Measurements from ENCODE around the gene ENDOG.
"Not testable (repeated sequence)": the region's sequence is repeated elsewhere in the genome, so short reads cannot be mapped to it uniquely, and the experiment has no call there.

ENDOG gene

DNA sequence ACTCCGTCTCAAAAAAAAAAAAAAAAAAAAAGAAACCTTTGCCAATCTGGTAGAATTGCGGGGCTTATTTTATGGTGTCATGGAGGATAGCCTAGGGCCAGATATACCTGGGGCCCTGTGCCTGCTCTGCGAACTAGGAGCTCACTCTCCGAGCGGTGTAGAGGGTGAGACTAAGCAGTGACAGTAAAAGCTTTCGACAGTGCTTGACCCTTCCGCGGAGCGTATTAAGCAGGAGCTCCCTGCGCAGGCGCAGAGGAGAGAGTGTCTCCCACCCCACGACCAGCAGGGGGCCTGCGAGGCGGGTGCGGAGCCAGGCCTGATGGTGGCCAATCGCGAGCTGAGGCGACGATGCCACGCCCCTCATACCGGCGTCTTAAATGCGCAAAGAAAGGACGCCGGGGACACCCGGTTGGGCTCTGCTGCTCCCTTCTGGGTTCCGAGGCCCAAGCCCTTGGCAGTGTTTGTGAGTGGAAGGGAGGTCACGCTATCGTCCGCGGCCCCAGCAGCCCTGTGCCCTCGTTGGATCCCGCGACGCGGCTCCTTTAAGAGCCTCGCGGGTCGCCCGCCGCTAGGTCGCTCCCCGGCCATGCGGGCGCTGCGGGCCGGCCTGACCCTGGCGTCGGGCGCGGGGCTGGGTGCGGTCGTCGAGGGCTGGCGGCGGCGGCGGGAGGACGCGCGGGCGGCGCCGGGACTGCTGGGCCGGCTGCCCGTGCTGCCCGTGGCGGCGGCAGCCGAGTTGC lies at the start of gene ENDOG:
Gene ENDOG (plus strand): TSS at position 402 of the 740 bp plus-strand sequence. CDS start 185 bp downstream, at position 587.
- in situ Hi-C loops (cut with MboI; ENCODE audit: low sequenced_read_pairs): no loop called here

DNA sequence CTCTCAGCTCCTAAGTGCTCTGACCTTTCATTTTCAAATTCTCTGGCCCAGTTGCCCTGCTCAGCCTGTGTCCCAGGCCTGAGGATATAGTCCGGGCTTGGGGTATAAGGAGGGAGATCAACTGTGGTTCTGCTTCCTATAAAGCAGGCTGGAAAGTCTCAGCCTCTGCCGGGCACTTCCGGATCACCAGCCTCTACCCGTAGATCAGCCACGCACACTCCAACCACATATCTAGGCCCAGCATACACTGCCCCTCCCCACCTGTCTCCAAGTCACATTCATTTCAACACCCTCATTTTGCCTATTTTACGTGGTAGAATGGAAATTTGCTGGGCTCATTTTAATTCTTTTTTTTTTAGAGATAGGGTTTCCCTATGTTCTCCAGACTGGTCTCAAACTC lies 49.7 kb upstream of the ENDOG start:
- in situ Hi-C loops (cut with MboI; ENCODE audit: low sequenced_read_pairs): no loop called here

DNA sequence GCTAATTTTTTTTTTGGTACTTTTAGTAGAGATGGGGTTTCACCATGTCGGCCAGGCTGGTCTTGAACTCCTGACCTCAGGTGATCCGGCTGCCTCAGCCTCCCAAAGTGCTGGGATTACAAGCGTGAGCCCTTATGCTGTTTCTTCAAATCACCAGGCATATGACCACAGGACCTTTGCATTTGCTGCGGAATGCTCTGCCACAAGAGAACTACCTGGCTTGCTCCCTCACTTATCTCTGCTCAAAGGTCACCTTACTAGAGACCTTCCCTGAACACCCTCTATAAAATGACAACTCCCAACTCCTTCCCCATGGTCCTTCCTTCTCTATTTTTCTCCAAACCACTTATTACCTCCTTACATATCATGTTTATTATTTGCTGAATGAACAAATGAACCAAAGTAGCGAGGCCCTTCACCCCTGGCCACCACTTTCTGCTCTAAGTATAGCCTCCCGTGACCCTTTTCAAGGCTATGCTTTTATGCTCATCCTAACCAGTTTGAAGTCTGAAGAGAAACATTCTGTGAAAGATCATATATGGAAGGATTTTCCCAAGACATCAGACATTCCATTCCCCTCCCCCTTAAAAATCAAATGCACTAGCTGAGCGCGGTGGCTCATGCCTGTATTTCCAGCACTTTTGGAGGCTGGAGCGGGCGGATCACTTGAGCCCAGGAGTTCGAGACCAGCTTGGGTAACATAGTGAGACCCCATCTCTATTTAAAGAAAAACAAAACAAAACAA lies 47.8 kb upstream of the ENDOG start:
- in situ Hi-C loops (cut with MboI; ENCODE audit: low sequenced_read_pairs): no loop called here

DNA sequence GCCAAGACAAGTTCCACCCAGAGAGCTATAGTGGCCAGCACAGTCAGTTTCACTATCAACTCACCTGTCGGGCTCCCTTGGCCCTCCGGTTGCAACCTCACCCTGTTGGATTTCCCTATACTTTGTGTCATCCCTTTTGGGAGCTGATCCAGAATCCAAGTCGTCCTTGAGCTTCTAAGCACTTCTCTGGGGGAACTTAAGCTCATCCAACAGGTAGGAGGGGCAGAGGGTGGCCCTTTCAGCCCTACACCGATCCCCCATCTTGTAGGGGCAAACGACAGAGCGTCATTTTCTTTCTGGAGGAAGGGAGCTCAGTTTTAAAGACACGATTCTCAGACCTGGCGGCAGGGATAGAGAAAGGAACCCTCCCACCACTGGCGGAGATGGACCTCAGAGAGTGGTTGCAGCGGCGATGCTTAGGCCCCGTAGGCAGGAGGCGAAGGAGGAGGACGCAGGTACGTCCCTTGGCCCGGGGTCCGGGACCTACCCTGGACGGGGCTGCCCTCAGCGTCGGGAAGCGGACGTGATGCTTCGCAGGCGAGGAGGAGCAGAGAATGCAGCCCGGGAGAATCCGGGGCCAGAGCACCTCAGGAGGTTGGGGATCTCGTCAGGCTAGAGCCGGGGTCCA lies 47.1 kb upstream of the ENDOG start:
- in situ Hi-C loops (cut with MboI; ENCODE audit: low sequenced_read_pairs): no loop called here

DNA sequence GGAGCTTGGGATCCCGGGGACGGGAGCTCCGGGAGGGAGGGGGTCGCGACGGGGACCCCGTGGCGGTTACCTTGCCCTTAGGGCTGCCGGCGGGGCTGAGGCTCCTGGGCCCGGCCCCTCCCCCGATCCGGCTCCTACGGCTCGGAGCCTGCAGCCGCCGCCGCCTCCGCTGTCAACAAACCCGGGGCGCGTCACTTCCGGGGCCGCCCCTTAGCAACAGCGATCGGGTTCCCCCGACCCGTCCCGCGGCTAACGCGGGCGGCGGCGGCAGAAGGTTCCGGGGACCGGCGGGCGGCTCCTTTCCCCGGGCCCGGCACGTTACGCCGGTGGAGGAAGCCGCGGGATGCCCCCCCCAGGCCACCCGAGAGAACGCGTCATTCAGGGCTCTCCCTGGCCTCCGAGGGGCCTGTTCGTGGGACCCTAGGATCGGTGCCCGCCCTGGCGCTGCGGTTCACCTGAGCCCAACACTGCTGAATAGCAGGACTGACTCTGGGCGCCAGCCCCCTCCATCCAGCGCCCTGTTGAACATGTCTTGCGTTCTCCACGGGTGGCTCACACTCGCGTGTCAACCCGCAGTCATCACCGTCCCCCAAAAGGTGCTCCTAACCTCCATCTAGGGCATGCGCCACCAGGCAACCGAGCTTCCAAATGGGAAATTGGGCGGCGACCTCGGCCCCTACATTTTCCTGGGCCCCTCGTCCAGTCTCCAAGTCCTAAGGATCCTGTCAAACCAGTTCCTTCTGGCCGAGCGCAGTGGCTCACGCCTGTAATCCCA lies 46.4 kb upstream of the ENDOG start, which contains the start of gene ZER1:
Gene ZER1 (minus strand): TSS at position 183 of the 775 bp plus-strand sequence. CDS start 16,362 bp downstream, outside the sequence.
- in situ Hi-C loops (cut with MboI; ENCODE audit: low sequenced_read_pairs): no loop called here

DNA sequence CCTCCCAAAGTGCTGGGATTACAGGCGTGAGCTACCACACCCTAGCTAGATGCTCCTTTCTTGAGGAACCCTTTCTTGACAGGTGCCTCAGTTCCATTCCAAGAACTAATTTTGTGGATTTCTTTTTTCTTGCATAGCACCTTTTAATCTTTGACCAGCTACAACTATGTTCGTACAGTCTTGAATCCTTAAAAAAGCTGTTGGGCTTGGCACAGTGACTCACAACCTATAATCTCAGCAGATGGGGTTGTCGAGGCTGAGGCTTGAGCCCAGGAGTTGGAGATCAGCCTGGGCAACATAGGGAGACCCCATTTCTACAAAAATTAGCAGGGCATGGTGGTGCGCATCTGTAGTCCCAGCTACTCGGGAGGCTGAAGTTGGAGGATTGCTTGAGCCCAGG lies 45.3 kb upstream of the ENDOG start:
- in situ Hi-C loops (cut with MboI; ENCODE audit: low sequenced_read_pairs): no loop called here

DNA sequence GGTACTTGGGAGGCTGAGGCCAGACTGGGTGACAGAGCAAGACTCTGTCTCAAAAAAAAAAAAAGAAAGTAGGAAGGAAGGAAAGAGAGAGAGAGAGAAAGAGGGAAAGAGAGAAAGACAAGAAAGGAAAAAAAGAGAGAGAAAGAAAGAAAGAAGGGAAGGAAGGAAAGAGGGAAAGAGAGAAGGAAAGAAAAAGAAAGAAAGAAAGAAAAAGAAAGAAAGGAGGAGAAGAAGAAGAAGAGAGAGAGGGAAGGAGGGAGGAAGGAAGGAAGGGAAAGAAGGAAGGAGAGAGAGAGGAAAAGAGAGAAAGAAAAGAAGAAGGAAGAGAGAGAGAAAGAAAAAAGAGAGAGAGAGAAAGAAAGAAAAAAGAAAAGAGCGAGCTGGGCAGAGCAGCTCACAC lies 43.5 kb upstream of the ENDOG start:
- in situ Hi-C loops (cut with MboI; ENCODE audit: low sequenced_read_pairs): no loop called here

DNA sequence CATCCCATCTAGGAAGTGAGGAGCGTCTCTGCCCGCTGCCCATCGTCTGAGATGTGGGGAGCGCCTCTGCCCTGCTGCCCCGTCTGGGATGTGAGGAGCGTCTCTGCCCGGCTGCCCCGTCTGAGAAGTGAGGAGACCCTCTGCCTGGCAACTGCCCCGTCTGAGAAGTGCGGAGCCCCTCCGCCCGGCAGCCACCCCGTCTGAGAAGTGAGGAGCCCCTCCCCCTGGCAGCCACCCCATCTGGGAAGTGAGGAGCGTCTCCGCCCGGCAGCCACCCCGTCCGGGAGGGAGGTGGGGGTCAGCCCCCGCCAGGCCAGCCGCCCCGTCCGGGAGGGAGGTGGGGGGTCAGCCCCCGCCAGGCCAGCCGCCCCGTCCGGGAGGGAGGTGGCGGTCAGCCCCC lies 38.2 kb upstream of the ENDOG start:
- in situ Hi-C loops (cut with MboI; ENCODE audit: low sequenced_read_pairs): not testable (repeated sequence)

DNA sequence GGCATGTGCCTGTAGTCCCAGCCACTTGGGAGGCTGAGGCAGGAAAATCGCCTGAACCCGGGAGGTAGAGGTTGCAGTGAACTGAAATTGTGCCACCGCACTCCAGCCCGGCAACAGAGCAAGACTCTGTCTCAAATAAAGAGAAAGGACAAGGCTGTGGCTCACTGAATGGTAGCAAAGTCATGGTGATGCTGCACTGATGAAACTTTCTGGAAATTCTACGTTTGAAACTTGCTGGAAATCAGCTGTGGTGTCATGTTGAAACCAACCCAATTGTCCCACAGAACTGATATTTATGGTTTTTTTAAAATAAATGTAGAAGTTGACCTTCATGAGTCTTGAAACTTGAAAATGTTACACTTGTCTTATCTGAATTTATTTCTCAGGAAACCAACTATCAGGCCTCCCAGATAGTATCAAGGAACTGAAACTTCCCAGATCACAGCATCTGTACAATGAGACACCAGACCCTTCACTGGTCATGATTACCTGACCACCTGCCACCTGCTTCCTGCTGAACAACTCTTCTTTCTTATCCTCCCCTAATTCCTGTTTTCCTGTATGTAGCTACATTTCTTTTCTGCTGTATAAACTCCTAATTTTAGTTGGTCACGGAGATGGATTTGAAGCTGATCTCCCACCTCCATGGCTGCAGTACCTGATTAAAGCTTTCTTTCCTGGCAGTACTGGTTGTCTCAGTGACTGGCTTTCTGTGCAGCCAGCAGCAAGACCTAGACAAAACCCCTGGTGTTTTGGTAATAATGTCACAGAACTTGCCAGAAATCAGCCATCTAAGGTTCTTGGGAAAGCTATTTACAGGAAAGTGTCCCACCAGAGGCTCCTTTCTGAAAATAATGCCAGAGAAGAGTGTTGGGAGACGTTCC lies 36.9 kb upstream of the ENDOG start:
- in situ Hi-C loops (cut with MboI; ENCODE audit: low sequenced_read_pairs): no loop called here

DNA sequence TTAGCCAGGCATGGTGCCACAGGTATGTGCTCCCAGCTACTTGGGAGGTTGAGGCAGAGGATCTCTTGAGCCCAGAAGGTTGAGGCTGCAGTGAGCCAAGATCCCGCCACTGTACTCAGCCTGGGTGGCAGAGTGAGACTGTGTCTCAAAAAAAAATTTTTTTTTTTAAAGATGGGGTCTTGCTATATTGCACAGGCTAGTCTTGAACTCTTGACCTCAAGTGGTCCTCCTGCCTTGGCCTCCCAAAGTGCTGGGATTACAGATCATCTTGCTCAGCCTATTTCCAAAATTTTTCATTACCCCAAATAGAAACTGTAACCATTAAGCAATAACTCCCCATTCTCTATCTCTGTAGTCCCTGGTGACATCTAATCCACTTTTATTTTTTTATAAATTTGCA lies 35.6 kb upstream of the ENDOG start:
- in situ Hi-C loops (cut with MboI; ENCODE audit: low sequenced_read_pairs): no loop called here

DNA sequence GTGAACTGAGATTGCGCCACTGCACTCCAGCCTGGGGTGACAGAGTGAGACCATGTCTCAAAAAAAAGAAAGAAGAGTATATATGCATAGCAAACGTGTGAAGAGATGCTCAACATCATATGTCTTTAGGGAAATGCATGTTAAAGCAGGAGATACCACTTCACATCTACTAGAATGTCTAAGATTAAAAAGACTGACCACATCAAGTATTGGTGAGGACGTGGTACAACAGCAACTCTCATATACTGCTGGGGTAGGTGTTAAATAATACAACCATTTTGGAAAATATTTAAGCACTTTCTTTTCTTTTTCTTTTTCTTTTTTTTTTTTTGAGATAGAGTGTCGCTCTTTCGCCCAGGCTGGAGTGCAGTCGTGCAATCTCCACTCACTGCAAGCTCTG lies 32.9 kb upstream of the ENDOG start:
- in situ Hi-C loops (cut with MboI; ENCODE audit: low sequenced_read_pairs): no loop called here

DNA sequence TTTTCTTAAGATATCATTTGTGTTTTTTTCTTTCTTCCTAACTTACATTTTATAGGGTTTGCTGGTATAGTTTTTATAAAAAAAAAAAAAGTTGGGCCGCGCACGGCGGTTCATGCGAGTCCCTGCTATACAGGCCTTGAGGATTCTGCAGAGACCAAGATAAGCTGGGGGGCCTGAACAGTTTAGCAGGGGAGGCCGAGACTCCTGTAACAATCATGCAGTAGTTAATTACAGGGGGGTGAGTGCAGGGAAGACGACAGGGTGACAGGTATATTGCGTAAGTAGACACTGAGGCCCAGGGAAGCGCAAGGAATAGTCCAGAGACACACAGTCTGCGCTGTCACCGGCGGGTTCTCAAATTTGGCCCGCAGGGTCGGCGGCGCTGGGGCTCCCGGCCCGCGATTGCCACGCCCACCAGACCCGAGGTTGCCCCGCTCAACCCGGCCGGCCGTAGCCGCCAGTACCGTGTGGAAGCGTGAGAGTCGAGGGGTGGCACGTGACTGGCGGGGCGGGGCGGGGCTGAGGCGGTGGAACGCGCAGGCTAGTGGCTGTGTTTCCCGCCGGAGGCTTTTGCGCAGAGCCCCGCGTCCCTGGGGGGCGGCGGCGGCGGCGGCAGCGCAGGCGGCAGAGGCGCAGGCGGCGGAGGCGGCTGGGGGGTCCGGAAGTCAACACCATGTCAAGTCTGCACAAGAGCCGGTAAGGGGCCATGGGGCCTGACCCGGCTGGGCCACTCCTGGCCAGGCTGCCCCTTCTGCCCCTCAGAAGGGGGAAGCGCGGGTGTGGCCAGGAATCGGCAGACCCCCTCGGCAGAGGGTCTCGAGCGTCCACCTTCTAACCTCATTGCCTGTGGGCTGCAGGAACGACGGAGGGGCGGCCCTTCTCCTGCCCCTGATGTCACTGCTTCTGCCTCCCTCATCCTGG lies 31.4 kb upstream of the ENDOG start, which contains the start of gene TBC1D13:
Gene TBC1D13 (plus strand): TSS at position 573 of the 921 bp plus-strand sequence. CDS start 101 bp downstream, at position 674.
- in situ Hi-C loops (cut with MboI; ENCODE audit: low sequenced_read_pairs): no loop called here

DNA sequence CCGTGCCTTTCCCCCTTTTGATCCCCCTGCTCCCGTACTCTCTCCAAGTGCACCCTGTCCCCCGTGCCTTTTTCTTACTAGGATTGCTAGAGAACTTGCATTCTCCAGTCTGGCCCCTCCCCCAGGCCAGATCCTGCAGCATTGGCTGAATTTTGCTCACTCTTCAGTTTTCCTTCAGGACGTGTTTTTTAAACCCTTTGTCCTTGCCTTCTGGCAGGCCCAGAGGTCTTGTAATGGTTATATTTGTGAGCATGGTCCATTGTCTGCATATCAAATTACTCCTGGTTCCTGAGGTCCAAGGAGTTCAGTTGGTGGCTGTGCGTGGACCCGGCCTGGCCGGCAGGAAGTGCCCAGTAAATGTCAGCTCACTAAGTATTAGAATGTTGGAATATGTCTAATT lies 30.6 kb upstream of the ENDOG start:
- in situ Hi-C loops (cut with MboI; ENCODE audit: low sequenced_read_pairs): no loop called here

DNA sequence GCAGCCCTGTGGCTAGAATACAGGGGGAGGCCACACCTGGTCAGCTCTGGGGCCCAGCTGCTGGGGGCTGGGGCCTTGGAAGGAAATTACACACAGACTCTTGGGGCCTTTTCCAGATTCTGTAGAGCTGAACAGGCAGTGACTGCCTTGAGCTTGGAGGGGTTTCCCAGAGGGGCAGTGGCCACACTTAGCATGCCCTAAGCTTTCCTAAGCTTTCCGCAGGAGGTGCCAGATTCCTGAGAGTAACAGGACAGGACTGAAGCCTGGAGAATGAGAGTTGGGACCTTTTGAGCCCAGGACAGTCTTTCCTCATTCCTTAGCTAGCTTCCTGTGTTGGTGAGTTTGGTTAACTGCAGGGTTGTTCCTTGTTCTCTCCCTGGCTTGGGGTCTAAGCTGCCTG lies 29.9 kb upstream of the ENDOG start:
- in situ Hi-C loops (cut with MboI; ENCODE audit: low sequenced_read_pairs): no loop called here

DNA sequence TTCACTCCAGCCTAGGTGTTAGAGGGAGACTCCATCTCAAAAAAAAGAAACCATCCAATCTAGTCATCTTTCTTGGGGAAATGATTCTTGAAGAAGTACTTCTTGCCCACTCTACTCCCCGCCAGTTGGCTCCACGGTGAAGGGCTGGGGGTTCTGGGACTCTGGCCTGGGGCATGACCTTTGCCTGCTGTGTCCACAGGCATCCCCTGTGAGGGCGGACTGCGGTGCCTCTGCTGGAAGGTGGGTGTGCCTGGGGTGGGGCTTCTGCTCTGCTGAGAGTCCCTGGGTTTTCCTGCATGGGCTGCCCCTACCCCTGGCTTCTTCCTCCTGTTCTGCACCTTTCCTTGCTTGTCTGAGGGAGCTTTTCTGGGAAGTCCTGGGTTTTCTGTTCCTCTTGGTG lies 27.8 kb upstream of the ENDOG start:
- in situ Hi-C loops (cut with MboI; ENCODE audit: low sequenced_read_pairs): no loop called here

DNA sequence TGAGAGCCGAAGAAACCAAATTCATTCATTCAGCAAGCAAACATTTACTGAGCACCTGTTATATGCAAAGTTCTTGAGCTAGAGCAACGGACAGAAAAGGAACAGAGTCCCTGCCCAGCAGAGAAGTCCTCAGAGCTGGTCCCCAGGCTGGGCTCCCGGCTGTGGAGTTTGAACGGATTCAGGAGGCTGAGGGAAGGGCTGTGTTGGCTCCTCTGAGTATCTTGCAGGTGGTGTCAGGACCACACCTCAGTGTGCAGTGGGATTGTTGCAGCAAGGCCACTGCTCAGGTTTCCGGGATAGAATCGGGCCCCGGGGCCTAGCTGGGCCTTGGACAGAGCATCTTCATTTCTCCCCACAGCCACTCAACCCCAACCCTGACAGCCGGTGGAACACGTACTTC lies 26.2 kb upstream of the ENDOG start:
- in situ Hi-C loops (cut with MboI; ENCODE audit: low sequenced_read_pairs): no loop called here

DNA sequence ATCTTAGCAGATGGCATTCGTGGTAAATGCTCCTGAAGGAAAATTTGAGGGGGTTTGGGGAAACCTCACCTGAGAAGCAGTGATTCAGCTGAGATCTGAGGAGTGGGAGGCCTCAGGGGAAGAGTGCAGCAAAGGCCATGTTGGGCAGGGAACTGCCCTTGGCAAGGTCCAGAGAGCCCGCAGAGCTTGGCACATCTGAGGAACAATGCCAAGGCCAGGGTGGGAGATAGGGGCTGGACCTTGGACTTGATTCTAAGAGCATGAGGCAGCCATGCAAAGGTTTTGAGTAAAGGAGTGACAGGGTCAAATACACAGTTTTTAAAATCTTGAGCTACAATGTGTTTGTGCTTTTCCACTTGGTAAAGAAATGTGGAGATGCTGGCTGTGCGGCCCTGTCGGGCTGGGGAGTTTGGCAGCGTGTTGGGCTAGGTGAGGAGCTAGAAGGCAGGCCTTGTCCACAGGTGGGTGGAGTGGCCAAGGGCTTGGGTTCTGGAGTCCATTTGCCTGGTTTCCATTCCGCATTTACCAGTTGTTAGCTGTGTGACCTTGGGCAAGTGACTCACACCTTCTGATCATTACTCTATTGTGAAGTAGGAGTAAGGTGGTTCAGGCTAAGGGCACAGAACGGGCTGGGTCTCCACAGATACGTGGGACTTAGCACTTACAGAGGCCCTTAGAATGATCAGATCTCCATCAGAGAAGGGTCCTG lies 25.2 kb upstream of the ENDOG start:
- in situ Hi-C loops (cut with MboI; ENCODE audit: low sequenced_read_pairs): no loop called here

DNA sequence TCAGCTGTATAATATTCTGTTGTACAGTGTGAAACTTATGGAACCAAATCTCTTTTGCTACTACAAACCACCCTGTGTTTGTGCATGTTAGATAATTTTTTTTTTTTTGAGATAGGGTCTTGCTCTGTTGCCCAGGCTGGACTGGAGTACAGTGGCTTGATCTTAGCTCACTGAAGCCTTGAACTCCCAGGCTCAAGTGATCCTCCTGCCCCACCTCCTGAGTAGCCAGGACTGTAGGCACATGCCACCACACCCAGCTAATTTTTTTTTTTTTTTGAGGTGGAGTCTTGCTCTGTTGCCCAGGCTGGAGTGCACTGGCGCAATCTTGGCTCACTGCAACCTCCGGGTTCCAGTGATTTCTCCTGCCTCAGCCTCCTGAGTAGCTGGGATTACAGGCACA lies 23.3 kb upstream of the ENDOG start:
- in situ Hi-C loops (cut with MboI; ENCODE audit: low sequenced_read_pairs): not testable (repeated sequence)

All from HL-60/S4 (cell line).